Eye (tissue), 1 donor: ENCODE measurements around the gene OTX2.

Experiments used
- DNase-seq: peaks from one replicate; pipeline ENCODE4 v3.0.0-alpha.2; 2015

The OTX2 gene

GRCh38 chr14:56811593-56812363 lies 1.5 kb upstream of the OTX2 start:
- DNase-seq = peak; percentile 72

GRCh38 chr14:56810836-56811592 lies 735 bp upstream of the OTX2 start:
- DNase-seq = peak; percentile 70

- DNase-seq = peak; percentile 78
Measured at GRCh38 chr14:56809270-56810146, 771 bp downstream of the OTX2 start.

- peak; percentile 79 for DNase-seq
Measured at GRCh38 chr14:56808383-56809269, 1.7 kb downstream of the OTX2 start.

DNA sequence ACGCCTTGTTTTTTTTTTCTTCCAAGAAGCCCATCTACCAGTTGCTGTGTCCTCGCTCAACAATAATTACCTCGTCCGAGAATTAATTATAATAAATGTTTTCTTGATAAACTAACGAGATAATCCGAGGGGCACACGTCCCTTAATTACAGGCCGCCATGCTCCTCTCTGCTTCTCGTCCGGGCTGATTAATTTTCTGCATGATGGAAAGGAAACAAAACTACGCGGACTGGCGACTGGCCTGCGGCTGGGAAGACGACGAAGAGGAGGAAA lies 2.2 kb downstream of the OTX2 start:
- peak; percentile 79 for DNase-seq

DNA sequence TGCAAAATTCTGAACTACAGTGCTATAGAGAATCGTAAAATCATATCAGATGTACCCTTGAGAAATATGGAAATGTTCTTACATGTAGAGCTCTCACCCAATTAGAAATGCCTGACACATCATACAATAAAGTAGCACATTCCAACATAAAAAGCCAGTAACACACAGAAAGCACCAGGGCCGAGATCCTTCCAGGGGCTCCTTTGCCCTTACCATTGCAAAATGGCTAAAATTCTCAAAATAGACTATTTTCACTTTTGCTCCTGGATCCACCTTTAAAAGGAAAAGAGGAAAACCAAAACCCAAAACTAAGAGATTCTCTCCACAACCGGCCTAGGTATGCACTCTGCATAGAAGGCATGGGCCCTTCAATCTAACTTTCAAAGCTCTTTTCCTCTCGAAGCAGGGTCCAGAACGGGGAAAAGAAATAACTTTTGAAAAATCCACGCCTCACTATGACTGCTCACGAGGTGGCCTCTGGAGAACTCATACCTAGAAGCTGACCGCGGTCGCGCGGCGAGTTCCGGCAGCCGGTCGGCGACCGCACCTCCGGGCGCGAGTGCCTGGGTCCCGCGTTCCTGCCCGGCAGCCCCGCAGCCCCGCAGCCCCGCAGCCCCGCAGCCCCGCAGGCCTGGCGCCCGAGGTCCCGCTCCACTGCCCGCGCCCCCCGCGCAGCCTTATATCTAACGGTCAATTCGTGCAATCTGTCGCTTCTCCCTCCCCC lies 2.7 kb downstream of the OTX2 start:
- peak; percentile 75 for DNase-seq

DNA sequence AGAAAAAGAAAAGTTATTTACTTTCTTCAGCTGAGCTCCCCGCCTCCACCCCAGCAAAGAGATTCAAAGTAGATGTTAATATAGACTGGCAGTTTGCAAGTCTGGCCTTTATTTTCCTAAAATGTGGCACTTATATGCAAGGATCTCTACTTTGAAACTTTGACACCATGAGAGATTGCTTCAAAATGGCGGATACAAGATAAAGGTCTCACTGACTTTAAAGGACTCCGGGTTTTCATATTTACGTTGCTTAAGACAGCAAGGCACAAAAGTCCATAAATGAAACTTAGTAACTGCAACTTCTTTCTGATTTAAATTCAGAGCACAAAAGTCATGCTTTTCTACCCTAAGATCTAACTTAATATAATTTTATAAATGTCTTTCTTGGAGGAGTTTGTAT lies 3.5 kb downstream of the OTX2 start:
- no peak for DNase-seq

- DNase-seq = peak; percentile 56
Measured at GRCh38 chr14:56805992-56806727, 4.1 kb downstream of the OTX2 start.

DNA sequence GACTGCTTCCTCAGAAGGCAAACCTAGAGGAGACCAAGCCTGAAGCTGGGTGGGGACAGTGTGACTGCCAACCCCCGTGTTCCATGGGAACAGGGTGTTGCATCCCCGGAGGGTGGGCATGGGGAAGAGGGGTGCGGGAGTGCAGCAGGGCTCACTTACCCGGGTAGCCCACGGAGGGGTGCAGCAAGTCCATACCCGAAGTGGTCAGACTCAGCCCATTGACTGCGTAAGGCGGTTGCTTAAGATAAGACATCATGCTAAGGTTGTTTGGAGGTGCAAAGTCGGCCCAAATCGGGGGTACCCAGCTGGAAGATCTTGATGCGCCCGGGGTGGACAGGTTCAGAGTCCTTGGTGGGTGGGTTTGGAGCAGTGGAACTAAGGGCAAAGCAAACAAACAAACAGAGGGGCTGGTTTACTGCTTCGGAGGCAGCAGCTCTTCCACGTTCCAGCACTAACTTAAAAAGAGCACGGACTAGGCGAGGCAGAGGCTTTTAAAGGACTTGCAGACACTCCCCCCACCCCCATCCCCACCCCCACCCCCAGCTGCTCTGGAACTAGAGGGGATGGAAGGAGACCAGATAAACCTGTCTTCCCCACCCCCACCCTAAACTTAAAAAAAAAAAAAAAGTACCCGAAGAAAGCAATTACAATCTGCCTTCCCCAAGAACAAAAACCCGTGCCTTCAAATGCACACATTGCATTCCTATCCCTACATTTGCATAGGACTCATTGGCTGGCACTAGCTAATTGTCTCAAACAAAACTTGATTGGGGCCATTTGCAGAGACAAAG lies 4.9 kb downstream of the OTX2 start:
- peak; percentile 17 for DNase-seq

DNA sequence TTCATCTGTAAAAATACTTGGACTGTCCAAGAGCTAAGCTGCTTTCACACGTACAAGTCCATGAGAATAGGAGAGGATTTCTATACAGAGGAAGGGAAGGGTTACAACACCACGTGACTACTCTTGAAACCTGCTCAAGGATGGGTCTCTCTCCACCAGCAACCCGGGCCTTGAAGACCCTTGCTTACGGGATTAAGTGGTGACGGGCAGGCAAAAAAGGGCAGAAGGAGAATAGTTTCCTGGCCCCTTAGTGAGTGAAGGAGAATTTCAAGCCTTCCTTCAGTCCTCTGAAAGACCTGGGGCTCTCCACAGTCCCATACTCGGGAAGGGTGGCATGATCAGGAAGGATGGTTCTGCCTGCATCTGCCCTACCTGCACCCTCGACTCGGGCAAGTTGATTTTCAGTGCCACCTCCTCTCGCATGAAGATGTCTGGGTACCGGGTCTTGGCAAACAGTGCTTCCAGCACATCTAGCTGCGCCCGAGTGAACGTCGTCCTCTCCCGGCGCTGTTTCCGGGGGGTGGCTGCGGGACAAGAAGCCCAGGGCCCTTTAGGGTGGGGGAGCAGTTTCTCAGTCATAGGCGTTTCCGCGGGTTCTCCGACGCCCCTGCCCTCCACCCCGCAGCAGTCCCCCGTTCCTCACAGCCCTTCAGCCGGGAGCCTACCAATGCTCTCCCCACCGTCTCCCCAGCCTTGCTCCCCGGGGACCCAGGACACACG lies 6.3 kb downstream of the OTX2 start:
- peak; percentile 6 for DNase-seq

DNA sequence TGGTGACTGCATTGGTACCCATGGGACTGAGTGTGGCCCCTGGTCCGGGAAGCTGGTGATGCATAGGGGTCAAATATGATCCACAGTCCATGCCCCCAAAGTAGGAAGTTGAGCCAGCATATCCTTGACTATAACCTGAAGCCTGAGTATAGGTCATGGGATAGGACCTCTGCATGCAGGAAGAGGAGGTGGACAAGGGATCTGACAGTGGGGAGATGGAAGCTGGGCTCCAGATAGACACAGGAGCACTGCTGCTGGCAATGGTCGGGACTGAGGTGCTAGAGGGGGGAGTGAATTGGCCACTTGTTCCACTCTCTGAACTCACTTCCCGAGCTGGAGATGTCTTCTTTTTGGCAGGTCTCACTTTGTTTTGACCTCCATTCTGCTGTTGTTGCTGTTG lies 8.4 kb downstream of the OTX2 start:
- peak; percentile 3 for DNase-seq

DNA sequence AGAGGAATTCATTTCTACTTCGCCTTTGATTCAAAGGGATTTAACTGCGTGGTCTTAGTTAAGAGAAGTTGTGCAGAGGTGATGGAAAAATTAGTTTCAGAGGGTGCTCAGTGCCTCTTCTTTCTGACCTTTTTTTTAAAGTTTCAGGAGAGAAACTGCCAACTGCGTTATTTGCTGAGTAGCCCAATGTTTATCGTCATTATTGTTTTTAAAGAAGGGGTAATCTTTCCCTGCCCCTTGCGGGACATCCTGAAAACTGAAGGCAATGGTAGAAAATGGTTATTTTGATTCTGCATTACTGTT lies 11.0 kb downstream of the OTX2 start:
- DNase-seq = no peak

- peak; percentile 72 for DNase-seq
Measured at GRCh38 chr14:56798447-56799342, 11.6 kb downstream of the OTX2 start.

GRCh38 chr14:56797569-56798446 lies 12.5 kb downstream of the OTX2 start:
- peak; percentile 54 for DNase-seq

DNA sequence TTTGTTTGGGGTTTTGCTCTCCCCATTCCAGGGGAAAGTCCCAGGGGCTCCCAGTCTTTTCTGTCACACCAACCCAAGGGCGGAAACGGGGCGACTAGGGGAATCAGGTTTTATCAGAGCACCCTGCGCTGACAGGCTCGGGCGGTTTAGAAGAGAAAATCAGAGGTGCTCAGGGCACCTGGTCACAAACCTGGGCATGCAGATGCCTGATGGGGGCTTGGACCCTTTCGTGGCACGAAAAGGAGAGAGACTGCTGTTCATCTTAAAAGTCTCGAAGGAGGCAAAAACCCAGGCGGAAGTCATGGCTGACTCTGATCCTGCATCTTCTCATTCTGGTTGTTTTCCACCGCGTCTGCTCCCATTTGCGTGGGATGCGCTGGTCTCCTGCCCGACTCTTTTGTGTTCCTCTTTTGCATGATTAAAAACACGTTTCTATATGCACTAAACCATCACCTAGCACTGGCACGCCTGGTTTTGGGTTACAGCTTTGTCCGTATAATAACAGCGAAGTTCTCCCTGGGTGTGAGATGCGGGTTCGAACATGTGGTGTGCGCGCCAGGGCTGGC lies 13.2 kb downstream of the OTX2 start:
- peak; percentile 43 for DNase-seq

DNA sequence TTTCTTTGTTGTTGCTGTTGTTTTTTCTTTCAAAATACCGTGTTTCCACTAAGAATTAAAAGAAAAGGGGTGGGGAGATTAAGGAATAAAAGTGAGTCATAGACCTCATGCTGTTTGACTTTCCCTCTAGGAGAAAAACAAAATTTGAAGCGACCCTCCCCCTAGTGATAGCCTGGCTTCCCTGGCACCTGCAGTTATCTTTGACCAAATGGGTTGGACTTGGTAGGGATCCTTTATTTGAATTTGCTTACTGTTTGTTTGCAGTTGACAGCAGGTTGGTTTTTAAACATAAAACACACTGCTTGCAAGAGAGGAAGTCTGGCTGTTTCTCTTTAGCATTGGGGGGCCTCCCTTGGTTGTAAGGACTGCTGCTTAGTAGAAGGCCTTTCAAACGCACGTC lies 14.0 kb downstream of the OTX2 start:
- DNase-seq = peak; percentile 18

DNA sequence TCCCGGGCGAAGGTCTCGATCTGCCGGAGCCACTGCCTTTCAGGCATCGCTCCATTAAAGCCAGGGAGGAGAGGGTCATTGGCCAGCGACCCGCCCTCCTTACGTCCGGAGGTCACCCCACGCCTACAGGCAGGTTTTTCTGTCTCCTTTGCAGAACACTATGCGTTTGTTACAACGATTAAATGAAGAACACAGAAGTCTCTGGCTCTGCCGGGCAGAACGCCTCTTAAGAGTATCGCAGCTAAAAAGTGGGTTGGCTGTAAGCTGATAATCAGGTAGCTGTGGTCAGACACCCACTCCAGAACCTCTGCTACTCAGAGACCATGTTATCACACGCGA lies 15.0 kb downstream of the OTX2 start:
- DNase-seq = no peak
